Left lung (tissue), 10 donors: ENCODE measurements around the gene XXYLT1. TPM values are rescaled to one million over a fixed set of nuclear protein-coding genes. Genes with fewer than 3 reads are reported as not detected.

Experiments
- ATAC-seq: fragments of 200-7000 bp; cut with Tn5 transposase; one replicate; pipeline ENCODE4 v1.9.1; 2020; ENCODE audit warnings: moderate library complexity
- DNase-seq, 4 donors: peaks; one replicate each; pipeline ENCODE4 v3.0.0-alpha.2; 2013 to 2020
- H3K27ac ChIP-seq, 2 donors: fragments of 200-600 bp; sonication (generic) in 1 of 2; one replicate each; pipeline versions ENCODE4 v1.5.0 to v1.8.0; 2020 to 2021
- H3K27me3 ChIP-seq, 2 donors: fragments of 200-600 bp; sonication (generic) in 1 of 2; one replicate each; pipeline versions ENCODE4 v1.5.0 to v1.8.0; 2020 to 2021
- H3K36me3 ChIP-seq, 2 donors: fragments of 200-600 bp; sonication (generic) in 1 of 2; one replicate each; pipeline versions ENCODE4 v1.5.0 to v1.8.0; 2020 to 2021
- H3K4me1 ChIP-seq, 2 donors: fragments of 200-600 bp; one replicate each; pipeline ENCODE4 v1.8.0; 2021
- H3K4me3 ChIP-seq, 2 donors: fragments of 200-600 bp; sonication (generic) in 1 of 2; one replicate each; pipeline versions ENCODE4 v1.5.0 to v1.8.0; 2020 to 2021; ENCODE audit warnings: mild to moderate bottlenecking in 1 of 2
- H3K9me3 ChIP-seq, 2 donors: fragments of 200-600 bp; sonication (generic) in 1 of 2; one replicate each; pipeline versions ENCODE4 v1.5.0 to v1.8.0; 2020 to 2021
- intact Hi-C, 2 donors: fragments of 100-400 bp; cut with DNase I; formaldehyde crosslinking; loops; one replicate each; pipeline versions ENCODE4 v1.11.2 to v1.14.2; 2022
- polyA plus RNA-seq, 6 donors: library from polyadenylated mRNA; unstranded; fragments of 120-200 nt; gene quantifications; one replicate each; pipeline ENCODE4 v1.2.1, GENCODE V29; 2013; ENCODE audit not compliant: insufficient read length in 6 of 6
- total RNA-seq, 2 donors: library from RNA; stranded (reverse); fragmentation: NEBNext Ultra II Directional; extraction: Animal tissue kit (Norgen Biotek cat#: 25700); gene quantifications; one replicate each; pipeline ENCODE4 v1.2.1, GENCODE V29; 2021
- TF ChIP-seq, protein P1 (sequence below), 2 donors: fragments of 200-600 bp; sonication (generic) in 1 of 2; IDR thresholded peaks; one replicate each; pipeline versions ENCODE4 v1.5.0 to v1.8.0; 2021; ENCODE audit warnings: antibody characterized with exemption in 2 of 2
- donor health status: DM: no; HTN: yes; CAD: no.
- donor health status: DM: no; HTN: no; CAD: no.

XXYLT1 gene
- total and polyA plus RNA-seq, 8 donors, result 11.3 to 31.1 (median 25.5) TPM

DNA sequence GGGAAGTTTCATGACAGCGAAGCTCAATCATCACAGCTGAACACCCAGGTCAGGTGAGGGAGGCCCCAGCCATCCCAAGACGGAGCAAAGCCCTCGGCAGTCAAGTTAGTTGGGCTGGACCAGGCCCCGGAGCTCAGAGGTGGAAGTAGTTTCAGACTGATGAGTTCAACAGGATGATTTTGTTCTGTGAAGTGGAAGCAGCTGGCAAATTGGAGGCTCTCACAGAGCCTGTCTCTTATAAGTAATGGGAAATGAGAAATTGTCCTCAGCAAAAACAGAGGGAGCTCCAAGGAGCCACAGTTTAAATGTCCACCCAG lies 245.1 kb downstream of the XXYLT1 start:
- DNase-seq (peak in 1 of 4 donors; percentile 24), ATAC-seq (no peak)
- Histone ChIP-seq H3K4me1 (peaks cover 0 to 9% of the 10 kb centered on the region in 2 donors), H3K27me3 (no peaks in the 10 kb centered on the region), H3K9me3 (no peaks in the 10 kb centered on the region), H3K4me3 (no peak overlapping the region), H3K27ac (no peak overlapping the region), H3K36me3 (no peaks in the 10 kb centered on the region)
- TF ChIP-seq, protein P1, sequence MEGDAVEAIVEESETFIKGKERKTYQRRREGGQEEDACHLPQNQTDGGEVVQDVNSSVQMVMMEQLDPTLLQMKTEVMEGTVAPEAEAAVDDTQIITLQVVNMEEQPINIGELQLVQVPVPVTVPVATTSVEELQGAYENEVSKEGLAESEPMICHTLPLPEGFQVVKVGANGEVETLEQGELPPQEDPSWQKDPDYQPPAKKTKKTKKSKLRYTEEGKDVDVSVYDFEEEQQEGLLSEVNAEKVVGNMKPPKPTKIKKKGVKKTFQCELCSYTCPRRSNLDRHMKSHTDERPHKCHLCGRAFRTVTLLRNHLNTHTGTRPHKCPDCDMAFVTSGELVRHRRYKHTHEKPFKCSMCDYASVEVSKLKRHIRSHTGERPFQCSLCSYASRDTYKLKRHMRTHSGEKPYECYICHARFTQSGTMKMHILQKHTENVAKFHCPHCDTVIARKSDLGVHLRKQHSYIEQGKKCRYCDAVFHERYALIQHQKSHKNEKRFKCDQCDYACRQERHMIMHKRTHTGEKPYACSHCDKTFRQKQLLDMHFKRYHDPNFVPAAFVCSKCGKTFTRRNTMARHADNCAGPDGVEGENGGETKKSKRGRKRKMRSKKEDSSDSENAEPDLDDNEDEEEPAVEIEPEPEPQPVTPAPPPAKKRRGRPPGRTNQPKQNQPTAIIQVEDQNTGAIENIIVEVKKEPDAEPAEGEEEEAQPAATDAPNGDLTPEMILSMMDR (IDR thresholded peaks at IDR 0.05), result no peak
- intact Hi-C loops, result no loop called here

DNA sequence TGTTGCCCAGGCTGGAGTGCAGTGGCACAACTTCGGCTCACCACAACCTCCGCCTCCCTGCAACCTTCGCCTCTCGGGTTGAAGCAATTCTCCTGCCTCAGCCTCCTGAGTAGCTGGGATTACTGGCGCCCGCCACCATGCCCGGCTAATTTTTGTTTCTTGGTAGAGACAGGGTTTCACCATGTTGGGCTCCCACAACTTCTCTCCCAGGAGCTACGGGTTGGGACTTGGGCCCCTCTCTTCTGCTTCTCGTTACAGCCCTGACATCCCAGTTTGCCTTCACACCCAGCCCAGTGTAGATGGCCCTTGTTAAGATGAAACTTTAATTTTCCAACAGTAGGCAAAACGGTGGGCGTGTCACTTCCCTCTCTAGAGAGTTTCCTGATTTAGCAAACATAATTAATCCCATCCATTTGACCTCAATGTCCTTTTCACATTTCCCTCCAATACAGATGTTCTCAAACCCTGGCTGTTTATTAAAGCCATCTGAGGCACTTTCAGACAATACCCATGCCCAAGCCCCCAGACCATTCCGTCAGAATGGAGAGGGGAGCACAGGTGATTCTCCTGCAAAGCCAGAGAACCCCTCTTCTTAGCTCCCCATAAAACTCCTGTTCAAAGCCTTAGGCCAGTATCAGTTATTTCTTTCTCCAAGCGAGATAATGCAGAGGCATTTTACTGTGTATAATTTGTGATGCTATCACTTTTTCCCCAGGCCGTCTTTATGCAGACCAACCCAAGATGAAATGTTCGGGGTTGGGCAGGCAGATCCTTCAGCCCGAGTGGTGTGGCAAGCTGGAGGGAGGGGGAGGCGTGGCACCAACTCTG lies 245.7 kb downstream of the XXYLT1 start:
- Histone ChIP-seq H3K4me1 (peaks cover 0 to 9% of the 10 kb centered on the region in 2 donors), H3K4me3 (no peak overlapping the region), H3K27me3 (no peaks in the 10 kb centered on the region), H3K36me3 (no peaks in the 10 kb centered on the region), H3K9me3 (no peaks in the 10 kb centered on the region), H3K27ac (no peak overlapping the region)
- TF ChIP-seq, protein P1 (IDR thresholded peaks at IDR 0.05), result no peak
- ATAC-seq (no peak), DNase-seq (peak in 1 of 4 donors; percentile 12)
- intact Hi-C loops, result no loop called here

DNA sequence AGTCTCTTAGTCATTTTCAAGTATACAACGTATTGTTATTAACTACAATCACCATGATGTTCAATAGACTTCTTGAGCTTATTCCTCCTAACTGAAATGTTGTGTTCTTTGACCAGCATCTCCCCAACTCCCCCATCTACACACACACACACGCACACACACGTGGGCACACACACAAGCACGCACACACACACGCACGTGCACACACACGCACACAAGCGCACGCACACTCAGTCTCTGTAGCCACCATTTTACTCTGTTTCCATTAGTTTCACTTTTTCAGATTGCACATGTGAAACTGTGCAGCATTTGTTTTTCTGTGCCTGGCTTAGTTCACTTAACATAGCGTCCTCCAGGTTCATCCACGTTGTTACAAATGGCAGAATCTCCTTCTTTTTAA lies 247.0 kb downstream of the XXYLT1 start:
- TF ChIP-seq, protein P1 (IDR thresholded peaks at IDR 0.05), result no peak
- intact Hi-C loops, result no loop called here

DNA sequence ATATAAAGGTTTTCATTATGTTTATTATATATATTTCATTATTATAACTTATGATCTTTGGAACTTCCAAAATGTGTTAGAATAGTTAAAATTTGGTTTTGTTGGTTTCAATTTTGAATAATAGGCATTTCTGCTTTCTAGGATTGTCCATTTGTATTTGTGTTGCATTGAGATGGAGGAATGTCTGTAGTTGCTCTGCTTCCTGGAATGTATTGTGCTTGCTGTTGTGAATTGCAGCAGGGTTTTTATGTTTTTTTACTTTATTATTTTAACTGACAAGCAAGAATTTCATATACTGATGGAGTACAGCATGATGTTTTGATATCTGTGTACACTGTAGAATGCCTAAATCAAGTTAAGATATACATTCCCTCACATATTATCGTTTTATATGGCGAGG lies 247.4 kb downstream of the XXYLT1 start:
- no peak overlapping the region for H3K27ac ChIP-seq
- H3K9me3 ChIP-seq, result no peaks in the 10 kb centered on the region
- no peaks in the 10 kb centered on the region for H3K27me3 ChIP-seq
- TF ChIP-seq, protein P1 (IDR thresholded peaks at IDR 0.05), result no peak
- intact Hi-C loops, result no loop called here
- H3K4me1 ChIP-seq, result peaks cover 0 to 9% of the 10 kb centered on the region in 2 donors
- H3K4me3 ChIP-seq, result no peak overlapping the region
- ATAC-seq, result no peak
- no peak for DNase-seq
- no peaks in the 10 kb centered on the region for H3K36me3 ChIP-seq

More for the DNA sequence above, 247.0 kb downstream of the XXYLT1 start:
- ATAC-seq (no peak), DNase-seq (no peak)
- Histone ChIP-seq H3K4me3 (no peak overlapping the region), H3K9me3 (no peaks in the 10 kb centered on the region), H3K27ac (no peak overlapping the region), H3K27me3 (no peaks in the 10 kb centered on the region), H3K36me3 (no peaks in the 10 kb centered on the region), H3K4me1 (peaks cover 0 to 9% of the 10 kb centered on the region in 2 donors)

DNA sequence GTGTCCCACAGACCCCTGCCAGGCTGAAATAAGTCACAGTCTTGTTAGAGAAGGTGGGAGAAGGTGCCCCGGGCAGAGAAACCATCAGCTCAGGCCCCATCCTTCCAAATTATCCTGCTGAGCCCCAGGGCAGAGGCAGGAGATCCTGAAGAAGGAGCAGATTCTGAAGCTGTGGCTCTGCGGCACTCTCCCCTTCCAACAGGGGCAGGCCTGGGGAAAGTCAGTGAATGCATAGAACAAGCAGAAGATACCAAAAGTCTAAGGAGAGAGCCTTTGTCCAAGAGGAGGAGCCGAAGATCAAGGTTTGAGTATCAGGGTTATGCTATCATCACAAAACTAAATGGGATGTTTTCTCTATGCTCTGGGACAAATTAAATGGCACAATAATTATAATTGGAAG lies 249.3 kb downstream of the XXYLT1 start:
- Histone ChIP-seq H3K9me3 (no peaks in the 10 kb centered on the region), H3K27me3 (no peaks in the 10 kb centered on the region), H3K27ac (peak overlapping the region in 1 of 2 donors; percentile 28), H3K36me3 (no peaks in the 10 kb centered on the region), H3K4me1 (peaks cover 0 to 9% of the 10 kb centered on the region in 2 donors), H3K4me3 (no peak overlapping the region)
- TF ChIP-seq, protein P1 (IDR thresholded peaks at IDR 0.05), result no peak
- intact Hi-C loops, result no loop called here
- no peak for ATAC-seq
- DNase-seq, result peak in 1 of 4 donors; percentile 19
